B cell (primary cell): ENCODE measurements around the gene PPP2R2D.

Source experiments
- CTCF ChIP-seq: fragments of 200-600 bp; IDR thresholded peaks from one replicate; pipeline ENCODE4 v1.8.0; 2022; ENCODE audit warnings: antibody characterized with exemption, mild to moderate bottlenecking
- EZH2 ChIP-seq: IDR thresholded peaks from 2 replicates; pipeline ENCODE4 v1.6.1; 2012; ENCODE audit warnings: borderline replicate concordance, low read depth, mild to moderate bottlenecking, moderate library complexity, low read length; ENCODE audit not compliant: insufficient read depth, poor library complexity, severe bottlenecking

GRCh38 chr10:131972474-131973071 lies 71.8 kb downstream of the PPP2R2D start:
- TF ChIP-seq CTCF (no peak), EZH2 (no peak)
